NOMO-1 treated with DMSO at 0.1 percent for 48 hours (cell line): Measurements from ENCODE around the gene ASMT.
"Not testable (repeated sequence)": the region's sequence is repeated elsewhere in the genome, so short reads cannot be mapped to it uniquely, and the experiment has no call there.

ENCODE experiments used
- DNase-seq: peaks from one replicate; lab custom pipeline; 2025; ENCODE audit not compliant: unreplicated experiment; lab: John Stamatoyannopoulos, UW

Gene ASMT, protein sequence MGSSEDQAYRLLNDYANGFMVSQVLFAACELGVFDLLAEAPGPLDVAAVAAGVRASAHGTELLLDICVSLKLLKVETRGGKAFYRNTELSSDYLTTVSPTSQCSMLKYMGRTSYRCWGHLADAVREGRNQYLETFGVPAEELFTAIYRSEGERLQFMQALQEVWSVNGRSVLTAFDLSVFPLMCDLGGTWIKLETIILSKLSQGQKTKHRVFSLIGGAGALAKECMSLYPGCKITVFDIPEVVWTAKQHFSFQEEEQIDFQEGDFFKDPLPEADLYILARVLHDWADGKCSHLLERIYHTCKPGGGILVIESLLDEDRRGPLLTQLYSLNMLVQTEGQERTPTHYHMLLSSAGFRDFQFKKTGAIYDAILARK

DNA sequence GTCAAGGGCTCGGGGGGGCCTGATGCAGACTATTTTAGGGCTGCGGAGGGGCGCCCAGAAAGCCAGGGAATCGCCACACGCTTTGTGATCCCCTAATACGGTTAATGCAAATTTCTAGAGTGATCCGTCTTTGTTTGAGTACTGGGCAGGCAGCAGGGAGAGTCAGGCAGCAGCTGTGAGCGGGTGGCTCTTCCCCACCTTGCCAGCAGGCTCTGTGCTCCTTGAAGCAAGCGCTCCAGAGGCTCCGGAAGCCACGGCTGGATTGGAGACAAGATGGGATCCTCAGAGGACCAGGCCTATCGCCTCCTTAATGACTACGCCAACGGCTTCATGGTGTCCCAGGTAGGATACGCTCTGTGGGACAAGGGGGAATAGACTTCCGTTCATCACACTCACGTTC lies at the start of gene ASMT:
TSS of gene ASMT (plus strand) at position 133 of the 400 bp plus-strand sequence. CDS start at position 274, 141 bp downstream.
- no peak for DNase-seq

DNA sequence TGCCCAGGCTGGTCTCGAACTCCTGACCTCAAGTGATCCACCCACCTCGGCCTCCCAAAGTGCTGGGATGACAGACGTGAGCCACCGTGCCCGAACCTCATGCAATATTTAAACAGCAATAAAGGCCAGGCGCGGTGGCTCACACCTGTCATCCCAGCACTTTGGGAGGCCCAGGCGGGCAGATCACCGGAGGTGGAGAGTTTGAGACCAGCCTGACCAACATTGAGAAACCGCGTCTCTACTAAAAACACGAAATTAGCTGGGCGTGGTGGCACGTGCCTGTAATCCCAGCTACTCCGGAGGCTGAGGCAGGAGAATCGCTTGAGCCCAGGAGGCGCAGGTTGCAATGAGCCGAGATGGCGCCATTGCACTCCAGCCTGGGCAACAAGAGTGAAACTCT lies 40.7 kb upstream of the ASMT start:
- DNase-seq = not testable (repeated sequence)

DNA sequence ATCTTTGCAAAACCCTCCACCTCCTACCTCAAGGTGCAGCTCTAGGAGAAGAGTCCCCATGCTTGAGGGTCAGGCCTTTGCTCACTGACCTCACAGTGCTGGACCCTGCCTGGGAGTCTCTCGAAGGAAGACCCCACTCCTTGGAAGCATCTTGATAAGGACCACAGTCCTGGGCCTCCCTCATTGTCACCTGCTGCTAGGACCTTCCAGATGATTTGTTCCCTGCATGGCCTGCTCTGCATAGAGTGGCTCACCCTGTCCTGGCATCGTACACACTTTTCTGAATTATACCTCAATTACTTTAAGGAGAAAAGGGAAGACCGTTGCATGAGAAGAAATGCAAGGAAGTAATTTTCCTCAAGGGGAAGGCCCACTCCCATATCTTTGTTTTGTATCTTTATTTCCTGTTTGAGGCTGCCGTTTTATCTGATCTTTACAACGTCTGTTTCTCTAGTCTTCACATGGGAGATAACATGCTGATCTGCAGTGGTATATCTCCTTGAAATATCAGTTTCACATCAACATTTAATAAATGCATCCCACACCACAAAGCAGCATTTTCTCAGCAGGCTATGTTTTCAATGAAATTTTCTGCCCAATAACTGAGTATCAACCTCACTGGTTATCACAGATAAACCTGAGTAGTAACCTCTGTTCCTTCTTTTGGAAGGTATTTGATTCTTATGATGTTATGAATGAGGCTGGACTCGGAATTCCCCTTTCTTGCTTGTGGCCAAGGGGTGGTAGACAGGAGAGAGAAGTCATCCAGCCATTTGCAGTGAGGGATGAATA lies 38.5 kb upstream of the ASMT start:
- no peak for DNase-seq

DNA sequence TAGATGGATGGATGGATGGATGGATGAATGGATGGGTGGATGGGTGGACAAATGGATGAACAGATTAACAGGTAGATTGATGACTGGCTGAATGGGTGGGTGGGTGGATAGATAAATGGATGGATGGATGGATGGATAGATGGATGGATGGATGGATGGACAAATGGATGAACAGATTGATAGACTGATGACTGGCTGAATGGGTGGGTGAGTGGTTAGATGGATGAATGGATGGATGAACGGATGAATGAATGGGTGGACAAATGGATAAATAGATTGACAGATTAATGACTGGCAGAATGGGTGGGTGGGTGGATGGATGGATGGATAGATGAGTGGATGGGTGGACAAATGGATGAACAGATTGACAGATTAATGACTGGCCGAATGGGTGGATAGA lies 37.0 kb upstream of the ASMT start:
- no peak for DNase-seq

DNA sequence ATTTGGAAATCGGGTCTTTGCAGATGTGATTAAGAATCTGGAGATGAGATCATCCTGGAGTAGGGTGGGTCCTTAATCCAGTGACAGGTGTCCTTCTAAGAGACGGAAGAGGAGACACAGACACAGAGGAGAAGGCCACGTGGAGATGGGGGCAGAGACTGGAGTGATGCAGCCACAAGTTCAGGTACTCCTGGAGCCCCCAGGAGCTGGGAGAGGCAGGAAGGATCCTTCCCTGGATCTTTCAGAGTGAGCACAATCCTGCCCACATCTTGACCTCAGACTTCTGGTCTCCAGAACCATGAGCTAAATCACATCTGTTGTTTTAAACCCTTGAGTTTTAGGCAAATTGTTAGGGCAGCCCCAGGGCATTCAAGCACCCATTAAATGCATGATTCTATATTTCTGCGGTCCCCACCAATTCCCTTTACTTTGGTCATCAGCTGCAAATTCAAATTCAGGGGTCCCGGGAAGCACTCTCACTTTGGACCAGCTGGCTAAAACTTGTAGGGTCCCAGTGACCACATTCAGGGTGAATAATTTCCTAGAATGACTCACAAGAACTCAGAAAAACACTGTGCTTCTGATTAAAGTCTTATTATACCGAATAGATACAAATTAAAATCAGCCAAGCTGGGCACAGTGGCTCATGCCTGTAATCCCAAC lies 36.2 kb upstream of the ASMT start:
- DNase-seq = no peak

DNA sequence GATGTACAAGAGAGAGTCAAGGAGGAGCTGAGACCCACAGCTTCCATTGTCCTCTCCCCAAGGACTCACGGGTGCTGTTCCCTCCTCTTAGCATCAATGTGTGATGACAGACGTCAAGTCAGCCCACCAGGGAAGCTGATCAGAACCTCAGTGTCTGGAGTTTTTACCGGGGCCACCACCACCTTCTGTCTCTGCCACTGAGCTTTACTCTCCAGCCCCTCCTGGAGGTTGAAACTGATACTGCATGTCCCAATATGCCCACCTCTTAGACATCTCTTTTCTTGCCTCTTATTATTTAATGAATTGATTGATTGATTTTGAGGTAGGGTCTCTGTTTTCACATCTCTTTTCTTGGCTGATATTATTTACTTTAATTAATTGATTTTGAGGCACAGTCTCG lies 33.7 kb upstream of the ASMT start:
- peak; percentile 91 for DNase-seq

DNA sequence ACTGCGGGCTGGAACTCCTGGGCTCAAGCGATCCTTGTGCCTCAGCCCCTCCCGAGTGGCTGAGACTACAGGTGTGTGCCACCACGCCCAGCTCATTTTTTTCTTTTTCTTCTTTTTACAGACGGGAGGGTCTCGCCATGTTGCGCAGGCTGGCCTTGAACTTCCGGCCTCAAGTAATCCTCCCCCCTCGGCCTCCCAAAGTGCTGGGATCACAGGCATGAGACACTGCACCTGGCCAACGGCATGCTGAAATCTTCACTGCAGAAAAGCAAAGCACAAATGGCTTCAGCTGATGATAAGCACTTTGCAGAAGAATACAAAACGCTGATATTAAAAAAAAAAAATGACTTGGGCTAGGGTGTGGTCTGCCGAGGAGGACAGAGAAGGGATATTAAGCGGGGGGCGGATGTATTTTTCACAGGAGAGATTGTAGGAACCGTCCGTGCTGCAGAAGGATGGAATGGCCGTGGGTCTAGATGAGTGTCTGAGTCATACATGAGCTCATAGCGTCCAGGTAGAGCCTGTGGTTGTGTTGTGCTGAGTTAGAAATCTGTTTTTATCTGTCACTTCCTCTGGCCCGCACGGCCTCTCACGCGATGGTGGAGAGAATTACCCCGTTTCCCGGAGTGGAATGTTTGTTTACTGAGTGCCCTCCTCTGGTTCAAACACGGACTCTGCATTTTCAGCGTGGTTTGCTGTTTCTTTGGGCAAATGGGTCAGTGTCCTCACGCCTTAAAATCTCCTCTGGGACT lies 32.0 kb upstream of the ASMT start:
- peak; percentile 80 for DNase-seq

DNA sequence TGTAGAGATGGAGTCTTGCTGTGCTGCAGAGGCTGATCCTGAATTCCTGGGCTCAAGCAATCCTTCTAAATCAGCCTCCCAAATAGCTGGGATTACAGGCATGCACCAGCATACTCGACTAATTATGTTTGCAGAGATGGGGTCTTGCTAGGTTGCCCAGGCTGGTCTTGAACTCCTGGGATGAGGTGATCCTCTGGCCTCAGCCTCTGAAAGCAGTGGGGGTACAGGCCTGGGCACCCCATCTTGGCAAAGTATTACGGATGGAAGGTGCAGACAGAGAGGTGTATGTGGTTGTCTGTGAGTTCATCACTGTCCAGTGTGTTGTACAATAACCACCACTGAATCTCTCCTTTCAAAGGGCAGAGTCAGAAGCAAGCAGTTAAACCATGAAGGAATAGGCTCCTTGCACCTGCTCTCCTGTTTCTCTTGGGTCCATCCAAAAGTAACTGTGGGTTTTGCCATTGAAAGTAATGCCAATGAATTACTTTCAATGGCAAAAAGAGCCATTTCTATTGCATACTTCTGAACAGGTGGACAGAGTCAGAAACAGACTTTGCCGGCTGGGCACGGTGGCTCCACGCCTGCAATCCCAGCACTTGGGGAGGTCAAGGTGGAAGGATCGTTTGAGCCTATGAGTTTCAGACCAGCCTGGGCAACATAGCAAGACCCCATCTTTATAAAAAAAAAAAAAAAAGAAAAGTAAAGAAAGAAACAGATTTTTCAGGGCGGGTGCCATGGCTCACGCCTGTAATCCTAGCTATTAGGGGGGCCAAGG lies 30.4 kb upstream of the ASMT start:
- DNase-seq = no peak

DNA sequence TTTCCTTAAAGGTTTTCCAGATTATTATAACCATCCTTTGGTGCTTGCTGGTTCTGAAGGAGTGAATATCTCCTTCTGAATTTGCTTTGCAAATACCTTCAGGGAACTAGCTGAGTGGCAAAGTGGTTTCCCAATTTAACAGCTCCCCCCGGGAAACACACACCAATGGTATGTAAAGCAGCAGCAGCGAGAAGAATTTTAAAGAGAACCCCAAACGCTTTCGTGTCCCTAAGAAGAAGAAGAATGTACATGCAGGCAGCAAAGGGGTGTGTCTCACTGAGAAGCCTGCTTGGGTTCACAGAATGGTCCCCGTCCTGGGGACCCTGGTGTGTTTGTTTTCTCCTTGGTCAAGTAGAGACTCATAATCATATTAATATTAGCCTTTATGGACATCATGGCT lies 27.7 kb upstream of the ASMT start:
- no peak for DNase-seq

DNA sequence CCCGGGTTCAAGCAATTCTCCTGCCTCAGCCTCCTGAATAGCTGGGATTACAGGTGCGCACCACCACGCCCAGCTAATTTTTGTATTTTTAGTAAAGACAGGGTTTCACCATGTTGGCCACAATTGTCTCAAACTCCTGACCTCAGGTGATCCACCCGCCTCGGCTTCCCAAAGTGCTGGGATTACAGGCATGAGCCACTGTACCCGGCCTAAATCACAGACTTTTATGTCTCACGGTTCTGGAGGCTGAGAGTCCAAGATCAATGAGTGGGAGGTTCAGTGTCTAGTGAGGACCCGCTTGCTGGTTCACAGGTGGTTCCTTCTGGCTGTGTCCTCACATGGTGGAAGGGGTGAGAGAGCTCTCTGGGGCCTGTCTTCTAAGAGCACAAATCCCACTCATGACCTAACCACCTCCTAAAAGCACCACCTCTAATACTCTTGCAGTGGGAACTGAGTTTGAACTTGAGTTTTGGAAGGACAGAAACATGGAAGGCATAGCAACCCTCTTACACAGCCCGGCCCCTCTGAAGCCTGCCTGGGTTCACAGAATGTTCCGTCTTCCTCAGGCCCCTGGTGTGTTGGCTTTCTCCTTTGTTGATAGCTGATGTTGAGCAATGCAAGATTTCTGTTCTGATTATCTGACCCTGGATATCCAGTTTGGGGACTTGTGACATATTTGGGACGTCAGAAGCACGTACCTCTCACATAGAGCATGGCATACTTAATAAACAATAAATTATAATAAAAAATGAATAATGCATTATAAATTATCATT lies 25.3 kb upstream of the ASMT start:
- no peak for DNase-seq

DNA sequence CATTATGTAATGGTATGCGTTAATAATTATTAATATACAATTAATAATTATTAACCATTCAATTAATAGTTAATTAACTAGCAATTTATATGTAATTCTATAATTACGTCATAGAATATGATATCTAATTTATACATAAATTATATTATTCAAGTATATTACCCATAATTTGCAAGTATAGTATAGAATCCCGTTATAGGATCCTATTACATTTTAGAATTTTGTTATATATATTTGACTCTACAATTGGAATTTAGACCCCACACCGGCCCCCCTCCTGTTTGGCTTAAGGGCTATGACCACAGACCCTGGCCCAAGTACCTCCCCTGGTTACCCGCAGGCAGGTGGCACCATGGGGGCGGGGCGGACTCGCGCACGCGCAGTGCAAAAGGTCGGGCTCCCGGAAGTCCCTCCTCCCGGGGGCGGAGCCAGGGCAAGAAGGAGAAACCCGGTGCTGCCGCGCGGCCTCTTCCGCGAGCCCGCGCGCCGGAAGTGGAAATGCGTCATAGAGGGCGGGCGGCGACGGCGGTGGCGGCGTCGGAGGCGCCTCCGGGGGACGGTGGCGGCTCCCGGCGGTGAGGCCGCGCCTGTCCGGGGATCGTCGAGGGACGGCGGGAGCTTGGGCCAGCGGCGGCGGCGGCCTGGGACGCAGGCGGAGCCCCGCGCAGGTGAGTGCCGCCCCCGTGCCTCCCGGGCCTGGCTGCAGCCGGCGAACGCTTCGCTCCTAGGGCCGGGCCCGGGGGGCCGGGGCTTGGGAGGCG lies 23.6 kb upstream of the ASMT start, which contains the start of gene AKAP17A:
TSS of gene AKAP17A (plus strand) at position 503 of the 761 bp plus-strand sequence. CDS start 1,859 bp downstream, outside the sequence.
- DNase-seq = peak; percentile 90

DNA sequence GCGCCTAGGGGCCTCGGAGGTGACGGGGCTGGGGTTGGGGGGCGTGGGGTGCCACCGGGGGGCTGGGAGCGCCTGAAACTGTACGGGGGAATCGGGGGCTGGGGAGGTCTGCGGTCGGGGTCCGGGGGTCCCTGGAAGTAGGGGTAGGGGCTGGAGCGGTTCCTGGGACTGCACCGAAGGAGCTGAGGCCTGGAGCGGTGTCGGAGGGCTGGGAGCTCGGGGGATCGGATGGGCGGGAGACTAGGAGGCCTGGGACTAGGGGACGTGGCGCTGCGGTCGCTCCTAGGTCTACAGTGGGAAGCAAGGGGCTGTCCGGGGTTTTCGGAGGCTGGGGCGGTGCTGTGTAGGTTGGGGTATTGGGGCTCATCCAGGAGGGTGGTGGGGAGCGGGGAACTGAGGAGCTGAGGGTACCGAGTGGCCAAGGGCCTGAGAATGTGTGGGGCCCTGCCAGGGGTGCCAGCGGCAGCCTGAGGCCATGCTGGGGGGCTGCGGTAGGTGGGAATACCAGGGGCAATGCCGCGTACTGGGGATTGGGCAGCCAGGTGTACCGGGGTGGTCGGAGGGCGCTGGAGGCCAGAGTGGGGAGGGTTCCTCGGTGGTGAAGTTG lies 22.9 kb upstream of the ASMT start:
- no peak for DNase-seq

DNA sequence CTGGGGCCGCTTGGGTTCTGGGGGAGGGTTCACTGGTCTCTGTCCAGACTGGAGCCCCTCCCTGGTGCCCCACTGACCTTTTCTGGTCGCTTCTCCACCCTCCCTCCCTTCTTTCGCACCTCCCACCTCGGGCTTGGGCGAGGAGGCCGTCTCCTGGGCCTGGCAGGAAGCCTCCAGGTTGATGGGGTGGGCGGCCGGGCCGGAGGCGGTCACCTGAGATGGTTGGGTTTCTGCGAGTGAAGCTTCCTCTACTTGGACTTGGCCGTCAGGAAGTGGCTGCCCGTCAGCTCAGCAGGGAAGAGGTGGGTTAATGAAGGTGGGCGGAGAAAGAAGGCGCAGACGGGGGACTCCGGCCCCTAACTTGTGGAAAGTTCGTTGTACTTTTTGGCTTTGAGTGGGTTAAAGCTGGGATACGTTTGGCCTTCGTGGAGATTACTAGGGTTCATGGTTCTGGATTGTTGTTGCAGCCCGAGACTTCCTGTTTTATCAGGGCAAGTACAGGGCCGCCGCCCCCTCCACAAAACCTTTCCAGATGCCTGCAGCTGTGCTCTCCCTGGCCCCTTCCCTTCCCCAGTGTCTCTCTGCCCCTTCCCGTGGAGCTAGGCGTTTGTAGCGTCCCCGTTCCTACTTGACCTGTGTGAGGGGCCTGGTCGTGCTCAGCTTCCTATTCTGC lies 22.3 kb upstream of the ASMT start:
- DNase-seq = peak; percentile 53

DNA sequence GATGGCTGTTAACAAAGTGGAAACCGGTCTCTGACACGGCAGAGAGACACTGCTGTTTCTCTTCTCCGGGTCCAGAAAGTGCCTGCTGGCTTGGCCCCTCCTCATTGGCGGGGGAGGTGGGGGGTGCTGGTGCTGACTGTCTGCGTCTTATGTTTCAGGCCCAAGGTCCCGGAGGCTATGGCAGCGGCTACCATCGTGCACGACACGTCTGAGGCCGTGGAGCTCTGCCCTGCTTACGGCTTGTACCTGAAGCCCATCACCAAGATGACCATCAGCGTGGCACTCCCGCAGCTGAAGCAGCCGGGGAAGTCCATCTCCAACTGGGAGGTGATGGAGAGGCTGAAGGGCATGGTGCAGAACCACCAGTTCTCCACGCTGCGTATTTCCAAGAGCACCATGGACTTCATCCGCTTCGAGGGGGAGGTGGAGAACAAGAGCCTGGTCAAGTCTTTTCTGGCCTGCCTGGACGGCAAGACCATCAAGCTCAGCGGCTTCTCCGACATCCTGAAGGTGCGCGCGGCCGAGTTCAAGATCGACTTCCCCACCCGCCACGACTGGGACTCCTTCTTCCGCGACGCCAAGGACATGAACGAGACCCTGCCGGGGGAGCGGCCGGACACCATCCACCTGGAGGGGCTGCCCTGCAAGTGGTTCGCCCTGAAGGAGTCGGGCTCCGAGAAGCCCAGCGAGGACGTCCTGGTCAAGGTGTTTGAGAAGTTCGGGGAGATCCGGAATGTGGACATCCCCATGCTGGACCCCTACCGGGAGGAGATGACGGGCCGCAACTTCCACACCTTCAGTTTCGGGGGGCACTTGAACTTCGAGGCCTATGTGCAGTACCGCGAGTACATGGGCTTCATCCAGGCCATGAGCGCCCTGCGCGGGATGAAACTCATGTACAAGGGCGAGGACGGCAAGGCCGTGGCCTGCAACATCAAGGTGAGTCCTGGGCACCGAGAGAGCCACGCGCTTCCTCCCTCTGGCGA lies 21.3 kb upstream of the ASMT start:
- DNase-seq = no peak

DNA sequence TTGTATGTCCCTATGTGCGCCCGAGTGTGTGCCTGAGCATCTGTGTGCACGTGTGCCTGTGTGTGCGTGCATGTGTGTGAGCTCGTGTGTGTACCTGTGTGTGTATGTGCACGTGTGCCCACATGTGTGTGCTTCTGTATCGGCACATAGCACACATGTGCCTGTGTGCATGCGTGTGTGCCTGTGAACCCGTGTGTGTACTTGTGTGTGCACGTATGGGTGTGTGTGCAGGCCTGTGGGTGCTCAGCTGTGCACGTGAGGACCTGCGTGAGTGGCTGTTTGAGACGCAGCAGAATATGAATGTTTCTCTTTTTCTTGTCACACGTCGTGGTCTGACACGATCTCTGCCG lies 19.2 kb upstream of the ASMT start:
- no peak for DNase-seq

DNA sequence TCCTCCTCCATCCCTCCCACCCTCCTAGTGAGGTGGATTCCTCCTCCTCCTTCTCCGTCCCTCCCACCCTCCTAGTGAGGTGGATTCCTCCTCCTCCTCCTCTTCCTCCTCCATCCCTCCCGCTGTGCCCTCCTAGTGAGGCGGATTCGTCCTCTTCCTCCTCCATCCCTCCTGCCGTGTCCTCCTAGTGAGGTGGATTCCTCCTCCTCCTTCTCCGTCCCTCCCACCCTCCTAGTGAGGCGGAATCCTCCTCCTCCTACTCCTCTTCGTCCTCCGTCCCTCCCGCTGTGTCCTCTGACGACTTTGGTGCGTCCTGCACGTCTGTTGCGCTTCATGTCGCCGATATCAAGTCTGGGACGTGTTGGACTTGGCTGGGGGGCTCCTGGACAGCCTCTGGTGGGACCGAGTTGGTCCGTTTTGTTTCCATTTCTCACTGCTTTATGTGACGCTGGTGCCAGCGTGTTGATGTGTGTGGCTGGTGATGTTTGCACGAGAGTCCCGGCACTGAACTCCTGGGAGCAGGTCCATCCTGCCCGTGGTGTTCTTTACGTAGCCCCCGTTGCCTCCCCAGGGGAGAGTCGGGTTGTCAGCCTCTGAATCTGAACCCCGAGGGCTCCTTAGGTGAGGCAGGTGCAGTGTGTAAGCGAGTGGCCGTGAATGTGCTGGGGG lies 18.0 kb upstream of the ASMT start:
- DNase-seq = no peak
